Endothelial cell (in vitro differentiated cells): ENCODE data around the gene SRRM2. TPM values are rescaled to one million over a fixed set of nuclear protein-coding genes. Genes with fewer than 3 reads are reported as not detected.
"Not testable (repeated sequence)": the region's sequence is repeated elsewhere in the genome, so short reads cannot be mapped to it uniquely, and the experiment has no call there.

ENCODE experiments used
- DNase-seq: peaks from one replicate; pipeline ENCODE4 v3.0.0; 2021; ENCODE audit warnings: low spot score
- H3K27ac Mint-ChIP-seq: one replicate; pipeline ENCODE4 v1.8.0; 2021; ENCODE audit warnings: mixed read lengths, inconsistent platforms; ENCODE audit not compliant: unreplicated experiment
- H3K27me3 Mint-ChIP-seq: one replicate; pipeline ENCODE4 v1.8.0; 2021; ENCODE audit warnings: mild to moderate bottlenecking, moderate library complexity, mixed read lengths, inconsistent platforms; ENCODE audit not compliant: unreplicated experiment
- H3K36me3 Mint-ChIP-seq: one replicate; pipeline ENCODE4 v1.8.0; 2021; ENCODE audit warnings: mild to moderate bottlenecking, low read depth, mixed read lengths, inconsistent platforms; ENCODE audit not compliant: unreplicated experiment
- H3K4me1 Mint-ChIP-seq: one replicate; pipeline ENCODE4 v1.8.0; 2021; ENCODE audit warnings: mild to moderate bottlenecking, mixed read lengths, inconsistent platforms; ENCODE audit not compliant: unreplicated experiment
- H3K4me3 Mint-ChIP-seq: one replicate; pipeline ENCODE4 v1.8.0; 2021; ENCODE audit warnings: mild to moderate bottlenecking, mixed read lengths, inconsistent platforms; ENCODE audit not compliant: unreplicated experiment
- H3K9me3 Mint-ChIP-seq: one replicate; pipeline ENCODE4 v1.8.0; 2021; ENCODE audit warnings: mixed read lengths, inconsistent platforms; ENCODE audit not compliant: unreplicated experiment
- CTCF ChIP-seq: fragments of 200-600 bp; sonication (generic); IDR thresholded peaks from one replicate; pipeline ENCODE4 v1.5.0; 2021; ENCODE audit warnings: antibody characterized with exemption; ENCODE audit not compliant: unreplicated experiment
- total RNA-seq: library from RNA; stranded (reverse); fragmentation: NEBNext Ultra II Directional; extraction: Animal tissue kit (Norgen Biotek cat#: 25700); gene quantifications from one replicate; pipeline ENCODE4 v1.2.1, GENCODE V29; 2021; ENCODE audit not compliant: unreplicated experiment

The SRRM2 gene
- total RNA-seq, 1 donor from 2014 or later, result 456 TPM

DNA sequence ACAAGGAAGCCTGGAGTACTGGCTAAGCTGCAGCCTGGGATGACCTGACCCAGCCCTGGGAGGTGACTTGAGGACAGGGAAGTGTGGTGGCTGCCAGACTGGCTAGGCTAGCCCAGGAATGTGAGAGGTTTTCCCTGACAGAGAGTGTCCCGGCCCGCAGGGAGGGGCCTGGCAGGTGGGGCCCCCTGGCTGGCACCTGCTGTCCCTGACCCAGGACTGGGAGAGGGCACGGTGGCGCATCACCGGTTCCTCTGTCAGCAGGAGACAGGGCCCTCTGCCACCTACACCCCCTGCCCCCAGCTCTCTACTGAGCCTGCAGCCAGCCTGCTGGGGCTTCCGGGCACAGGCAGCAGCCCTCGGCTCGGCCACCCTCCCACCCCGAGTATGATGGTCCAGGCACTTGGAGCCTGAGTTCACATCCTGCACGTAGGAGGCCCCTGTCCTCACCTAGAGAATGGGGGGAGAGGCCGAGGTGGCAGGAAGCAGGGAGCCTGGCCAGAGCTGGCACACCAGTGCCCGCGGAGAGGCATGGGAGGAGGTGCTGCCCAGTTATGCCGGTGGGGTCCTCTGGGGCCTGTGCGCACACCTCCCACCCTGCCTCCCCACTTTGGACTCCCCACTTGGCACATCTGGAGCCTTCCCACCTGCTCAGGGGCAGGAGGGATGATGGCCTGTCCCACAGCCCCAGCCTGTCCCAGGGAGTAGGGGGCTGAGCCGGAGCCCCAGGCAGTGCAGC lies 32.9 kb upstream of the SRRM2 start:
- H3K27ac Mint-ChIP-seq, result no peak overlapping the region
- no peak for TF ChIP-seq CTCF
- H3K4me3 Mint-ChIP-seq, result no peak overlapping the region
- H3K36me3 Mint-ChIP-seq, result no peaks in the 10 kb centered on the region
- no peaks in the 10 kb centered on the region for H3K27me3 Mint-ChIP-seq
- DNase-seq, result no peak
- no peaks in the 10 kb centered on the region for H3K9me3 Mint-ChIP-seq
- no peaks in the 10 kb centered on the region for H3K4me1 Mint-ChIP-seq

GRCh38 chr16:2720064-2720457 lies 32.4 kb upstream of the SRRM2 start, which contains the start of gene PRSS27:
TSS of gene PRSS27 (minus strand) at chr16:2720224. CDS start at chr16:2720160, 64 bp downstream.
- DNase-seq, result no peak
- no peaks in the 10 kb centered on the region for H3K36me3 Mint-ChIP-seq

DNA sequence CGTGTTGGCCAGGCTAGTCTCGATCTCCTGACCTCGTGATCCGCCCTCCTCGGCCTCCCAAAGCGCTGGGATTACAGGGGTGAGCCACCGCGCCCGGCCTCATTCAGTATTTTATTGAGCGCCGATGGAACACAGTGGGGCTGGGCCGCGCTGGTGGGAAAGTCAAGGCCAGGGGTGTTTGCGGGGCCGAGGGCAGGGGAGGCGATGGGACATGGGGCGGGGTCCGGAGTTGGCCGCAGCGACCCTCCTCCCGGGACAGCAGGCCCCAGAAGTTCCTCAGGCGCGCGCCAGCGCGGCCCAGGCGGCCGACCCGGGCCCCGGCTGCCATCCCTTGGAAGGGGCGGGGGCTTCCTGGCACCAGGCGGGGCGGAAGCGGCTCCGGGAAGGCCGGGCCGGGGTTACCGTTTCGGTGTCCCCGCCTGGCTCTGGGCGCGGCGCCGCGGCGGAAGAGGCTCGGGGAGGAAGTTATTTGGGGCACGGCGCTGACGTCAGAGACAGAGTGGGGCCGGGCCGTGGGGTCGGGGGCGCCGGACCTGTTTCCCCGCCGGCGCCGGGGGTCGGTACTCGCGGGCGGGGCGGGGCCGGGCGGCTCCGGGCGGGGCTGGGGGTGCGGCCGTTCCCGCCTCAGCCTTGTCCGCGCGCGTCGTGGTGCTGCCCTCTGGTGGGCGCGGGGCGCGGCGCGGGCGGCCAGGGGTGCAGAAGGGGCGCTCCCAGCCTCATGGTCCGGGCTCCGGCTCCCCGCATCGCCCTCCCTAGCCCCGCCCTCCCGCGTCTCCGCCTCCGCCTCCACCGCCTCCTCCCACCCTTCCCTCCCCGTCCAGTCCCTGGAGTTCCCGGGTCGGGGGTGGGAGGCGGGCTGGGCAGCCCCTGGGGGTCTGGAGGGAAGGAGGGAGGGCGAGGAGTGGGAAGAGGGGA lies 31.5 kb upstream of the SRRM2 start:
- Mint-ChIP-seq H3K27ac (no peak overlapping the region), H3K4me1 (no peaks in the 10 kb centered on the region)
- TF ChIP-seq CTCF, result peak; percentile 87

More at GRCh38 chr16:2720064-2720457, 32.4 kb upstream of the SRRM2 start, which contains the start of gene PRSS27:
- no peak for TF ChIP-seq CTCF
- no peaks in the 10 kb centered on the region for H3K9me3 Mint-ChIP-seq
- H3K27me3 Mint-ChIP-seq, result no peaks in the 10 kb centered on the region
- H3K27ac Mint-ChIP-seq, result no peak within 1 kb of the TSS
- no peaks in the 10 kb centered on the region for H3K4me1 Mint-ChIP-seq
- peak within 1 kb of the TSS; percentile 74 for H3K4me3 Mint-ChIP-seq

GRCh38 chr16:2721634-2722173 lies 30.7 kb upstream of the SRRM2 start:
- H3K4me1 Mint-ChIP-seq, H3K27me3 Mint-ChIP-seq, H3K36me3 Mint-ChIP-seq, DNase-seq, H3K27ac Mint-ChIP-seq, H3K9me3 Mint-ChIP-seq: not testable (repeated sequence)
- H3K4me3 Mint-ChIP-seq, result peak overlapping the region; percentile 82

More for the DNA sequence above, 31.5 kb upstream of the SRRM2 start:
- DNase-seq, result peak; percentile 82
- H3K27me3 Mint-ChIP-seq, result no peaks in the 10 kb centered on the region
- no peaks in the 10 kb centered on the region for H3K9me3 Mint-ChIP-seq
- H3K4me3 Mint-ChIP-seq, result peak overlapping the region; percentile 74
- H3K36me3 Mint-ChIP-seq, result no peaks in the 10 kb centered on the region

- Mint-ChIP-seq H3K27ac (no peak overlapping the region), H3K4me3 (no peak overlapping the region), H3K4me1 (no peaks in the 10 kb centered on the region), H3K9me3 (no peaks in the 10 kb centered on the region), H3K27me3 (no peaks in the 10 kb centered on the region), H3K36me3 (no peaks in the 10 kb centered on the region)
- no peak for TF ChIP-seq CTCF
- DNase-seq, result no peak
Observed at GRCh38 chr16:2724088-2724676, 28.3 kb upstream of the SRRM2 start.
